Stimulated activated CD4-positive, alpha-beta T cell treated with anti-CD3 and anti-CD28 coated beads, Interleukin-4, amount 100 ng/mL, for 24 hours (primary cell): ENCODE measurements around the gene COX6B1.
"Not testable (repeated sequence)": the region's sequence is repeated elsewhere in the genome, so short reads cannot be mapped to it uniquely, and the experiment has no call there.

ENCODE experiments used
- DNase-seq: peaks from one replicate; pipeline ENCODE4 v3.0.0-alpha.2; 2020

Gene COX6B1

DNA sequence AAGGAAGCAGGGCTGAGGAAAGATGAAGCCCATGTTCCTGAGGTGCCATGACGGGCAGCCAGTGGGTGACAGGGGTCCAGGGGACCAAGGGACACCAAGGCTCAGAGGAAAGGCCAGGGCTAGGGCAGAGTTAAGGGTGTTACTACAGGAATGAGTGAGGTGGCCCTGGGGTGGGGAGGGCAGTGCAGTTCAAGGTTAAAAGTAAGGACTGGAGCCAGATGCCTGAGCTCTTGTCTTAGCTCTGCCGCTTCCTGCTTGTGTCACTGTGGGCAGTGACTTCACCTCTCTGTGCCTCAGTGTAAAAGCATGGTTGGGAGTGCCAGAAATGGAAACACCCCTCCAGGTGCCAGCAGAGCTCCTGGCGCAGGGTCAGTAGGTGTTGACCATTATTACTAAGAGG, 11.5 kb upstream of the COX6B1 start:
- DNase-seq, result no peak

DNA sequence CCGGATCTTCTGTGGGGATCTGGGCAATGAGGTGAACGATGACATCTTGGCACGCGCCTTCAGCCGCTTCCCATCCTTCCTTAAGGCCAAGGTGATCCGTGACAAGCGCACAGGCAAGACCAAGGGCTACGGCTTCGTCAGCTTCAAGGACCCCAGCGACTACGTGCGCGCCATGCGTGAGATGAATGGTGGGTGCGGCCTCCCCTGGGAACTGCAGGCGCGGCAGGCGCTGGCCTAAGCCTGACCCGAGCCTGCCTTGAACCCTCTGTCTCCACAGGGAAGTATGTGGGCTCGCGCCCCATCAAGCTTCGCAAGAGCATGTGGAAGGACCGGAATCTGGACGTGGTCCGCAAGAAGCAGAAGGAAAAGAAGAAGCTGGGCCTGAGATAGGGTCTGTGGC, 11.0 kb upstream of the COX6B1 start:
- DNase-seq, result no peak

DNA sequence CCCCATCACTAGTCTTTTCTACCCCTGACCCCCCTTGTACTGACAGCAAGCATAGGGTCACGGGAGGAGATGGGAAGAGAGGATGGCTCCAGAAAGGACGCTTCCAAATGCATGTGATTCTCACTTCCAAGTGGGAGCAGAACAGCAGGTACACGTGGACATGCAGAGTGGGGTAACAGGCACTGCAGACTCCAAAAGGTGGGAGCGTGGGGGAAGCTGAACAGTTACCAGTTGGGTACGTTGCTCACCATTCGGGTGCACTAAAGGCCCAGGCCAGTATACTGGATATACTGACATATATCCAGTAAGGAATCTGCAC, 8.8 kb upstream of the COX6B1 start:
- DNase-seq, result no peak

DNA sequence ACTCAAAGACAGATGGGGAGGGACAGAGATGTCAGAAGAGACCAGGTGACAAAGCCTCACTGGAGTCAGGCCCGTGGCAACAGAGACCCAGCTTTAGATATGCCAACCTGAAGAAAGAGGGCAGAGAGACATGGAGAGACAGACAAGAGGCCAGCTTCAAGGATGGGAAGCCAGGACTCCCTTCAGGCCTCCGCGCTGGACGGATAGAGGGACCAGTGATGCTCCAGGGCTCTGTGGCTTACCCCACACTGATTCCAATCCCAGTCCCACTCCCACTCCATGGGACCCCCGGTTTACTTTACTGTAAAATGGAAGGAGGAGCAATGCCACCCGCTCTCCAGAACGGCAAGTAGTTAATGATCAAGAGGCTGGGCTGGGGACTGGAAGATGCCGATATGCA, 8.3 kb upstream of the COX6B1 start:
- DNase-seq, result no peak

DNA sequence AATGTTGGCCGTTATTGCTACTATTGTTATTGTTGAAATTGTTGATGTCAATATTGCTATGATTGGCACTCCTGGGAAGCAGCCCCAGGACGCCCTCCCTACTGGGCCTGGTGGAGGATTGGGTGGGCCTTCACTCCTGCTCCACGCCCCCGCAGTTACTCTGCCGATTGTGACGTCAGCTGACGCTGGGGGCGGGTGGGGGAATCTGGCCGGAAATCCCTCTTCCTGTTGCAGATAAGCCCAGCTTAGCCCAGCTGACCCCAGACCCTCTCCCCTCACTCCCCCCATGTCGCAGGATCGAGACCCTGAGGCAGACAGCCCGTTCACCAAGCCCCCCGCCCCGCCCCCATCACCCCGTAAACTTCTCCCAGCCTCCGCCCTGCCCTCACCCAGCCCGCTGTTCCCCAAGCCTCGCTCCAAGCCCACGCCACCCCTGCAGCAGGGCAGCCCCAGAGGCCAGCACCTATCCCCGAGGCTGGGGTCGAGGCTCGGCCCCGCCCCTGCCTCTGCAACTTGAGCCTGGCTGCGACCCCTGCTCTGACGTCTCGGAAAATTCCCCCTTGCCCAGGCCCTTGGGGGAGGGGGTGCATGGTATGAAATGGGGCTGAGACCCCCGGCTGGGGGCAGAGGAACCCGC, 6.5 kb upstream of the COX6B1 start, which contains the start of gene ETV2:
TSS of gene ETV2 (plus strand) at position 231 of the 637 bp plus-strand sequence. CDS start 716 bp downstream, outside the sequence.
- peak; percentile 39 for DNase-seq

DNA sequence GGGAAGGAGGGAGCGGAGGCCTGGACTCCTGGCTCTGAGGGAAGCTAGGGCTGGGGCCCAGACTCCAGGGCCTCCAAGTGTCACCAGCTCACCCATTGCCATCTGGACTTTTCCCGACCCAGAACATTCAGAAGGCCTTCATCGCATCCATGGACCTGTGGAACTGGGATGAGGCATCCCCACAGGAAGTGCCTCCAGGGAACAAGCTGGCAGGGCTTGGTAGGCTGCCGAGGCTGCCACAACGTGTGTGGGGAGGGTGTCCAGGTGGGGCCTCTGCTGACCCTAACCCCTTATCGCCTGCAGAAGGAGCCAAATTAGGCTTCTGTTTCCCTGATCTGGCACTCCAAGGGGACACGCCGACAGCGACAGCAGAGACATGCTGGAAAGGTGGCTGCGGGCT, 5.8 kb upstream of the COX6B1 start:
- DNase-seq, result no peak

DNA sequence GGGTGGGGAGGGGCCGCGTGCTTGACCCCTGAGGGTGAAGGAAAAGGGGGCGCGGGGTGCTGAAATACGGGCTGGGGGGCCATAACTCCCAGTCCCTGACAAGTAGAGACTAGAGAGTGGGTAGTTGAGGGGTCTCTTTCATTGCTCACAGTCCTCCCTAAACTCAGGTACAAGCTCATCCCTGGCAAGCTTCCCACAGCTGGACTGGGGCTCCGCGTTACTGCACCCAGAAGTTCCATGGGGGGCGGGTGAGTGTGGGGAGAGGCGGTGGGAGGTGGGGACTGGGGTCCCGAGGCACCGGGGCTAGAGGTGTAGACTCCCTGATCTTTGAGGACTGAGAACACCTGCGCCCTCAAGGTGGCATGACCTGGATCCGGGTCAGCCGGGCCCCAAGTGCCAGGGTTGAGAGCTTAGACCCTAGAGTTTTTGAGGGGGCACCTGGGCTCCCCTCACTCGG, 5.3 kb upstream of the COX6B1 start:
- no peak for DNase-seq

DNA sequence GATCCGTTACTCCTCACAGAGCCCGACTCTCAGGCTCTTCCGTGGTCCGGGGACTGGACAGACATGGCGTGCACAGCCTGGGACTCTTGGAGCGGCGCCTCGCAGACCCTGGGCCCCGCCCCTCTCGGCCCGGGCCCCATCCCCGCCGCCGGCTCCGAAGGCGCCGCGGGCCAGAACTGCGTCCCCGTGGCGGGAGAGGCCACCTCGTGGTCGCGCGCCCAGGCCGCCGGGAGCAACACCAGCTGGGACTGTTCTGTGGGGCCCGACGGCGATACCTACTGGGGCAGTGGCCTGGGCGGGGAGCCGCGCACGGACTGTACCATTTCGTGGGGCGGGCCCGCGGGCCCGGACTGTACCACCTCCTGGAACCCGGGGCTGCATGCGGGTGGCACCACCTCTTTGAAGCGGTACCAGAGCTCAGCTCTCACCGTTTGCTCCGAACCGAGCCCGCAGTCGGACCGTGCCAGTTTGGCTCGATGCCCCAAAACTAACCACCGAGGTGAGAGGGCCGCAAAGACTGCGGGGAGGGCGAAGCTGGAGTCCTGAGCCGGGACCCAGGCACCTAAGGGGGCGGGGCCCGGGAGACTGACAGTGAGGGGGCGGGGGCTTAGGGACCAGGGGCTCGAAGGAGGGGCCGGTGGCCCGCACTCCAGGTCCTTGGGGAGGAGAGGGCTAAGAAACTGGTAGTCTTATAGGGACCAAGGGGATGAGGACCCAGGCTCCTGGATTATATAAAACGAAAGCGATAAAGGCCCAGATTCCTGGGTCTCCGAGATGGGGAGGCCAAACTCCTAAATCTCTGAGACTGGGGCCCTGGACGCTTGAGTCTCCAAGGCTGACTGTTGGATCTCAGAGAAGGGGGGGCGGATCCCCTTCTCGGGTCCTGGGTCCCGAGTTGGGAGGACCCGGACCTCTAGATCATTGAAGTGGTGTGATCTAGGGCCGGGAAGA, 4.6 kb upstream of the COX6B1 start:
- peak; percentile 79 for DNase-seq

DNA sequence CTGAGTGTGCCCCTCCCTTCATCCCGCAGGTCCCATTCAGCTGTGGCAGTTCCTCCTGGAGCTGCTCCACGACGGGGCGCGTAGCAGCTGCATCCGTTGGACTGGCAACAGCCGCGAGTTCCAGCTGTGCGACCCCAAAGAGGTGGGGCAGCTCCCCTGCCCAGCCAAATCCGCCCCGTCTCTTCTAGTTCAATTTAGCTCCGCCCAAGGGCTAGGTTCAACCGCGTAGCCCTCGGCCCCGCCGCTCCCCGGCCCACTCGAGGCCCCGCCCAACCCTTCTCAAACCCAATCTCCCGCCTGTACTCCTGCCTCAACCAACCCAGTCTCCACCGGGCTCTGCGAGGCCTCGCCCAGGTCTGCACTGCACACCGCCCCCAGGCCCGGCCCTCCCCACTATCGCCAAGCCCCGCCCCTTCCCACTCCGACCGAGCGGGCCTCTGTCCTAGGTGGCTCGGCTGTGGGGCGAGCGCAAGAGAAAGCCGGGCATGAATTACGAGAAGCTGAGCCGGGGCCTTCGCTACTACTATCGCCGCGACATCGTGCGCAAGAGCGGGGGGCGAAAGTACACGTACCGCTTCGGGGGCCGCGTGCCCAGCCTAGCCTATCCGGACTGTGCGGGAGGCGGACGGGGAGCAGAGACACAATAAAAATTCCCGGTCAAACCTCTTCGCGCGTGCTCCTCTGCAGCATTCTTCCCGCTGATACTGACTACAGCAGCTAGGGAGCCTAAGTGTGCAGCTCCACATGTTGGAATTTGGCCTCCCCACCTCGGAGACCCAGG, 3.7 kb upstream of the COX6B1 start:
- DNase-seq, result peak; percentile 96

DNA sequence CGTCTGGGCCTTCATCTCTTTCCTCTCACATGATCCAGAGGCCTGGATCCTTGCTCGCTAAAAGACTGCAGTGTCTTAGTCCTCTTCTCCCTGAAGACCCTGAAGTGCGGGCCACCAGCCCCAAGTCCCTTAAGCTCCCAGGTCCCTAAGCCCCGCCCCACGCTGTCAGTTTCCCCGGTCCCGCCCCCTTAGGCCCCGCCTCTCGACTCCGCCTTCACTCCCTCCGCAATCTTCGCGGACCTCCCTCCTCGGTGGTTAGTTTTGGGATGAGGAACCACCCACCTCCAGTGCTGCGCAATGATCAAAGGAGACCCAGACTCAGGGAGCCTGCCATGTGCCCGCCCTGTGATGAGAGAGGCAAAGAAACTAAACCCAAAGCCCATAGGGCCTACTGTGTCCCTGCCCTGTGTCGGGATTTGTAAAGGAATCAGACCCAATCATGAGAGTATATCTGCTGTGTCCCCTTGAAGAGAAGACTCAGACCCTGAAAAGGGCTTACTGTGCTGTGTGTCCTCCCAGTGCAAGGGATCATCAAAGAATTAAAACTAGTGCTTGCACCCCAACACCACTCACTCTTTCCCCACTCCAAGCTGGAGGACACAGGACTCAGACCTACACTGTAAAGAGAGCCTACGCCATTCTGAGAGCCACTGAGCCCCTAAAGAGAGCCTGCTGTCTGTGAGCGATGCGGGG, 3.0 kb upstream of the COX6B1 start:
- peak; percentile 83 for DNase-seq

DNA sequence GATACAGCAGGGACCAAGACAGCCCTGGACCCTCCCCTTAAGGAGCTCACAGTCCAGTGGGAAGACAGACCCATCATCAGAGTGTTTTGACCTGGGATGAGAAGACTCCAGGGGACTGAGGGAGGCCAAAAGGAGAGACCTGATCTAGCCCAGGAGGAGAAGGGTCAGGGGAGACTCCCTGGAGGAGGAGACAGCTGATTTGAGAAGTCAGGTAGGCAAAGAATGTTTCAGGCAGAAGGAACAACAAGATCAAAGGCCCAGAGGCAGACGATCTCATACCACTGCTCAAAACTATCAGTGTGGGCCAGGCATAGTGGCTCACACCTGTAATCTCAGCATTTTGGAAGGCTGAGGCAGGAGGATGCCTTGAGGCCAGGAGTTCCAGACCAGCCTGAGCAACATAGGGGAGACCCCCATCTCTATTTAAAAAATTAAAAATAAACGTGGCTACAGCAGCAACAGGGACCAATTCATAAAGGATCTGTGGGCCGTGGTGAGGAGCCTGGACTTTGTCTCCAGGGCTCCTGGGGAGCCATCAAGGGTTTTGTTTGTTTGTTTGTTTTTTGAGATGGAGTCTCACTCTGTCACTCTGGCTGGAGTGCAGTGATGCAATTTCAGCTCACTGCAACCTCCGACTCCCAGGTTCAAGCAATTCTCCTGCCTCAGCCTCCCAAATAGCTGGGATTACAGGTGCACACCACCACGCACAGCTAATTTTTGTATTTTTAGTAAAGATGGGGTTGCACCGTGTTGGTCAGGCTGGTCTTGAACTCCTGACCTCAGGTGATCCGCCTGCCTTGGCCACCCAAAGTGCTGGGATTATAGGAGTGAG, 2.2 kb upstream of the COX6B1 start:
- no peak for DNase-seq

DNA sequence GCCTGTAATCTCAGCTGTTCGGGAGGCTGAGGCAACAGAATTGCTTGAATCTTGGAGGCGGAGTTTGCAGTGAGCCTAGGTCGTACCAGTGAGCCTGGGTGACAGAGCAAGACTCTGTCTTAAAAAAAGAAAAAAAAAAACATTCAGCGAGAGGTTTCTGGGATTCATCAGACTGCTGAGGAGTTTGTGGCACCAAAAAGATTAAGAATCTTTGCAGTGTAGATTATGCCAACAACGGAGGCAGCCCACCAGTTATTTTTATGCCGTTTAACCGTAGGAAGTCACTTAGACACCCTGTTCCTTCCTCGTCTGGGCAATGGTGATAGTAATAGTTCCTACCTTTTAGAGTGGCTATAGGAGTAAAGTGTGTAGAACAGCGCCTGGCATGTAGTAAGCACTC, 2.5 kb downstream of the COX6B1 start:
- DNase-seq, result no peak

DNA sequence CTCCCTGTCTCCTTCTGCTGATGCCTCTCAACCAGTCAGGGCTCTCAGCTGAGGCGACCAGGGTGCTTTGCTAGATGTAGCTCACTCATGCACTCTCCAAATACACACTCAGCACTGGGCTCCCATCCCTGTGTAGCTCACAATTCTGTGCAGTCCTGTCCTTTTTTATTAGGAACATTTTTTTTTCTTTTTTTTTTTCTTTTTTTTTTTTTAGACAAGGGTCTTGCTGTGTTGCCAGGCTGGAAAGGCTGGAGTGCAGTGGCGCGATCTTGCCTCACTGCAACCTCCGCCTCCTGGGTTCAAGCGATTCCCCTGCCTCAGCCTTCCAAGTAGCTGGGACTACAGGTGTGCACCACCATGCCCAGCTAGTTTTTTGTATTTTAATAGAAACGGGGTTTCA, 6.7 kb downstream of the COX6B1 start:
- not testable (repeated sequence) for DNase-seq

DNA sequence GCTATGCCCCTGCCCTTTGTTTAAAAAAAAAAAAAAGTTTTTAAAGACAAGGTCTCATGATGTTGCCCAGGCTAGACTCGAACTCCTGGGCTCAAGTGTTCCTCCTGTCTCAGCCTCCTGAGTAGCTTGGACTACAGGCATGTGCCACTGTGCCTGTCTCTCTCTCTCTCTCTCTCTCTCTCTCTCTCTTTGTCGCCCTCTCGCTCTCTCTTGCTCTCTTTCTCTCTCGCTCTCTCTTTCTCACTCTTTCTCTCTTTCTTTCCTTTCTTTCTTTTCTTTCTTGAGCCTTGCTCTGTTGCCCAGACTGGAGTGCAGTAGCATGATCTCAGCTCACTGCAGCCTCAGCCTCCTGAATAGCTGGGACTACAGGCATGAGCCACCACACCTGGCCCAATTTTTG, 7.5 kb downstream of the COX6B1 start:
- no peak for DNase-seq

DNA sequence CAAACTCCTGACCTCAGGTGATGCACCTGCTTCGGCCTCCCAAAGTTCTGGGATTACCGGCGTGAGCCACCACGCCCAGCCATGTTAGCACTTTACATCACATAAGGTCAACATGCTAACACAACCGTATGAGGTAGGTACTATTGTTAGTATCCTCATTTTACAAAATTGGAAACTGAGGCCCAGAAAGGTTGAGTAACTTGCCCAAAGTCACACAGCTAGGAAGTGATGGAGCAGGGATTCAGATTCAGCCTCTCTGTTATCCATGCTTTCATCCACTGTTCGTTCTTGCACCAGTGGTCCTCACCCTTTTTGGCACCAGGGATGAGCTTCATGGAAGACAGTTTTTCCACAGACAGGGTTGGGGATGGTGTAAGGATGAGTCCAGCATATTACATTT, 8.6 kb downstream of the COX6B1 start:
- no peak for DNase-seq

DNA sequence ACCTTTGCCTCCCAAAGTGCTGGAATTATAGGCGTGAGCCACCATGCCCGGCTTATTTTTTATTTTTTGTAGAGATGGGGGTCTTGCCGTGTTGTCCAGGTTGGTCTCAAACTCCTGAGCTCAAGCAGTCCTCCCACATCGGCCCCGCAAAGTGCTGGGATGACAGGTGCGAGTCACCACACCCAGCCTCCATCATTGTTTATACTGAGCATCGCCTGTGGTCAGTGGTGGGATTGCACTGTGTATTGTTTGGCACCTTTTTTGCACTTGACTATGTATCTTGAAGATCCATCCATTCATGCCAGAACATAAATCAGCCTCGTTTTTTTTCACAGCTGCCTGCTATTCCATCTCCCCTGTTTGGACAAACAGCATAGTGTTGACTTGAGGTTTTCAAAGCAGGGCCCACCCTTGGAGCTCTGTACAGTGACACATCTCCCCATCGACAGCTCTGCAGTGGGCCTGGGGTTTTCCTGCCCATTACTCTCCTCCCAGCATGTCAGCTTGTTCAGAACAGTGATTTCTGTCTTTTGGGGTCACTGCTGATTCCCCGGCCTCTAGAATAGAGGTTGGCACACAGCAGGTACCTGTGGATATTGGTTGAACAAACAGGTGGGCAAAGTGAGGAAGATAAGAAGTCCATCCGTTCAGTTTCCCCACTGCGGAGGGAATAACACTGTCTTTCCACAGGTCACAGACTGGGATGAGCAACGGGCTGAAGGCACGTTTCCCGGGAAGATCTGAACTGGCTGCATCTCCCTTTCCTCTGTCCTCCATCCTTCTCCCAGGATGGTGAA, 10.0 kb downstream of the COX6B1 start:
- DNase-seq, result no peak

DNA sequence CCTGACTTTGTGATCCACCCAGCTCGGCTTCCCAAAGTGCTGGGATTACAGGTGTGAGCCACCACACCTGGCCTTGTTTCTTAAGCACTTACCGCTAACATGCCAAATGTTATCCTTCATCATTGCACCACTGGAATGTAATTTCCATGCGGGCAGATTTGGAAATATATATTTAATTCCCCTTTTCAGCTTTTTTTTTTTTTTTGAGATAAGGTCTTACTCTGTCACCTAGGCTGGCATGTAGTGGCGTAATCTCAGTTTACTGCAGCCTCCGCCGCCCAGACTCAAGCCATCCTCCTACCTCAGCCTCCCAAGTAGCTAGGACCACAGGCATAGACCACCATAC, 13.8 kb downstream of the COX6B1 start:
- DNase-seq, result no peak

DNA sequence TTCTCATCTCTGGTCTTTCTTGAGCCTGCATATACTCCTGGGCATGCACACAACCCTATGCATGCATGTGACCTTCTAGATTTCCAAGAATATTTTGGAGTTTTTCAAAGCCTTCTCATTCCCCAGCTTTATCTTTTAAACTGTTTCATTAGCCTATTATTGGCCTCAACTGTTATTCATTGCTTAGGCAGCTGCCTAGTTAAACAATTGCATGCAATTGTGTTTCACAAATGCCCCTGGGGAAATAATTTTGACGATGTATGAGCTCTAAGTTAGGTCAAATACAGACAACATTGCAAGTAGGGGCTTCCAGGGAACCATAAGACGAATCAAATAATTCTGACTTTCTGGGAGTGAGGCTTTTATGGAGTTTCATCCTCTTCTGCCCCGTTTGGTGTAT, 15.9 kb downstream of the COX6B1 start:
- no peak for DNase-seq

DNA sequence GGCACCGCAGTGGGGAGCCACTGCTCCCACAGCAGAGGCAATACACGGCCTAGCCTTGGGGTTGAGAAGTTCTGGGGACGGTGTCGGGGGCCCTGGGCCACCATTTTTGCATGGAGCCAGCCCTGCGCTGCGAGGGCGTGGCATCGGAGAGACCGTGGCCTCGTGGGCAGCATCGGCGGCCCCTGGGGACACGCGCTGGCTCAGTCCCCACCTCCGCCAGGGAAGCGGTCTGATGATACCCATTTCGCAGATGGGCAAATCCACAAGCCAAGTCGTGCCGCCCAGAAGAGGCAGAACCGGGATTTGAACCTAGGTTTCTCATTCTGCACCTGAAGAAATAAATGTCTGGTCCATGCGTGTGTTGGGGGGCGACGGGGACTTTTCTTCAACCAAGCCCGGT, 17.0 kb downstream of the COX6B1 start:
- no peak for DNase-seq

DNA sequence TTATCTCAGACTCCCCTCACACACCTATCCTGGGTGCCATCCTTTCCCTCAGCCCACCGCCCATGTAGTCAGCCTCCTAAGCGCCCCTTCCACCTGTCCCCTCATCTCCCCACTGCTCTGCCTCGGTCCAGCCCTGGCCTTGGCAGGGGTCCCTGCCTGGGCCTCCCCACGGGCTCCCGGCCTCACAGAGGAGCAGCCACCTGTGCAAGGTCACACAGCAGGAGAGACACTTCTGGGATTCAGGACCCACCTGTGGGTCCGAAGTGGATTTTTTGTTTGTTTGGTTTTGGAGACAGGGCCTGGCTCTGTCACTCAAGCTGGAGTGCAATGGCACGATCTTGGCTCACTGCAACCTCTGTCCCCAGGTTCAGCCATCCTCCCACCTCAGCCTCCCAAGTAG, 17.5 kb downstream of the COX6B1 start:
- no peak for DNase-seq

DNA sequence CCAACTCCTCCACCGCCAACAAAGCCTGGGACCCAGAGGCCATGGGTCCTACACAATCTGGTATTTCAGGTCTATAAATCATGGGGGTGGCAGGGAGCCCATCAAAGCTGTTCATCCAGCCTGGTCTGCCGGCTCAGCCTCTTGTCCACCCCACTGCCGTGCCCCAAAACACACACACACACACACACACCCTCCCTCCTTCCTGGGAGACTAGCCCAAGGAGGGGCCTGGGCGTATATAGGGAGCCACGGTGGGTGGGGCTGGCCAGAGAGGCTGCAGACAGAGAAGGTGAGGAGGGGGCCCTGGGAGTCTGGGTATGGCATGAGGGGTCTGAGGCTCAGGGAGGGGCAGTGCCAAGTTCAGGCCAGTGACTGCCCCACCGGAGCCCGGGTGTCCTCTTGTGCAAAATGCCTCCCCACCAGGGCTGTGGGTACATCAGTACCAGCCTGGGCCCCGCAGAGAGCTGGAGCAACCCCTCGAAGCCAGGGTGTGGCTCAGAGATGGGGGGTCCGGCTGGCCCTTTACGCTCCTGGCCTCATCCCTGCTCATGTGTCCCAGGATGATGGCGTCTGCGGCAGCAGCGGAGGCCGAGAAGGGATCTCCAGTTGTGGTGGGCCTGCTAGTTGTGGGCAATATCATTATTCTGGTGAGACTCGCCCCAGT, 18.3 kb downstream of the COX6B1 start, which contains the start of gene UPK1A:
TSS of gene UPK1A (plus strand) at position 267 of the 663 bp plus-strand sequence. CDS start at position 563, 296 bp downstream.
- DNase-seq, result no peak
